ENCODE measurements around the gene PAXX. TPM values are rescaled to one million over a fixed set of nuclear protein-coding genes. Genes with fewer than 3 reads are reported as not detected.

Gene PAXX
- total and polyA plus RNA-seq, 2 donors (not counting 1 experiment from before 2014, with no cell fraction given), result 6.1 to 13.7 TPM

DNA sequence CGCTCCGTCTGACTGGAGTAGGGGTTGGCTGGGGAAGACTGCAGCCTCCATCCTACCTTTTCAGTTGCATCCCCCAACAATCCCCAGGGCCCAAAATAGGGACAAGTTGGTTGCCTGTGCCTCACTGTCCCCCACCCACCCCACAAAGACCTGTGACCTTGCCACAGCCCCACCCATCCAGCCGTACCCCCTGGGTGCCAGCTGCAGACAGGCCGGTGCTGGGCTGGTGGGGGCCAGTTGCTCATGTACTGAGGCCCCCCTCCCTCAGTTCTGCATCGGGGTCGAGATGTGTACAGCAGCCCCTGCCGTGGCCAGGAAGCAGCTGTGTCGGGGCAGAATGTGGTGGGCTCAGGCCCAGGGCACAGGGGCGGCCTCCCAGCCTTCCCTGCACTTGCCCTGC, 9.1 kb upstream of the PAXX start:
- Histone ChIP-seq H3K79me2 (ENCODE audit: control insufficient read depth, insufficient read depth, low read length) (no peaks in the 10 kb centered on the region), H3K4me1 (ENCODE audit: control insufficient read depth, extremely low read depth, insufficient read depth, low read length) (no peaks in the 10 kb centered on the region), H3K27ac (ENCODE audit: insufficient read depth, low read length) (no peak overlapping the region), H3K9me3 (ENCODE audit: control insufficient read depth, insufficient read depth, low read depth, low read length) (no peaks in the 10 kb centered on the region), H3K4me3 (replicated peaks in 1 of 4; ENCODE audit: control extremely low read depth in 1 of 4, insufficient read depth in 1 of 4, low read depth in 3 of 4, low read length in 4 of 4) (no peak overlapping the region), H3K27me3 (ENCODE audit: control insufficient read depth, insufficient read depth, low read length) (peaks cover 20% of the 10 kb centered on the region), H2AFZ (ENCODE audit: low read length) (no peak overlapping the region), H4K20me1 (ENCODE audit: control insufficient read depth, extremely low read depth, insufficient read depth, low read length) (no peaks in the 10 kb centered on the region), H3K4me2 (ENCODE audit: extremely low read depth, insufficient read depth, low read length) (no peak overlapping the region), H3K36me3 (ENCODE audit: control insufficient read depth, insufficient read depth, low read length) (no peaks in the 10 kb centered on the region), H3K9ac (ENCODE audit: insufficient read depth, low read length) (no peak overlapping the region)
- no peak for DNase-seq (ENCODE audit: low read depth in 2 of 2)
- no peak for TF ChIP-seq EZH2 (IDR thresholded peaks at IDR 0.05; ENCODE audit: low read length, missing control alignments)
- TF ChIP-seq, protein P1, sequence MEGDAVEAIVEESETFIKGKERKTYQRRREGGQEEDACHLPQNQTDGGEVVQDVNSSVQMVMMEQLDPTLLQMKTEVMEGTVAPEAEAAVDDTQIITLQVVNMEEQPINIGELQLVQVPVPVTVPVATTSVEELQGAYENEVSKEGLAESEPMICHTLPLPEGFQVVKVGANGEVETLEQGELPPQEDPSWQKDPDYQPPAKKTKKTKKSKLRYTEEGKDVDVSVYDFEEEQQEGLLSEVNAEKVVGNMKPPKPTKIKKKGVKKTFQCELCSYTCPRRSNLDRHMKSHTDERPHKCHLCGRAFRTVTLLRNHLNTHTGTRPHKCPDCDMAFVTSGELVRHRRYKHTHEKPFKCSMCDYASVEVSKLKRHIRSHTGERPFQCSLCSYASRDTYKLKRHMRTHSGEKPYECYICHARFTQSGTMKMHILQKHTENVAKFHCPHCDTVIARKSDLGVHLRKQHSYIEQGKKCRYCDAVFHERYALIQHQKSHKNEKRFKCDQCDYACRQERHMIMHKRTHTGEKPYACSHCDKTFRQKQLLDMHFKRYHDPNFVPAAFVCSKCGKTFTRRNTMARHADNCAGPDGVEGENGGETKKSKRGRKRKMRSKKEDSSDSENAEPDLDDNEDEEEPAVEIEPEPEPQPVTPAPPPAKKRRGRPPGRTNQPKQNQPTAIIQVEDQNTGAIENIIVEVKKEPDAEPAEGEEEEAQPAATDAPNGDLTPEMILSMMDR (conservative IDR thresholded peaks at IDR 0.05 in 1 of 2, IDR thresholded peaks at IDR 0.05 in 1 of 2; ENCODE audit: low read depth in 1 of 2, low read length in 2 of 2), result no peak

DNA sequence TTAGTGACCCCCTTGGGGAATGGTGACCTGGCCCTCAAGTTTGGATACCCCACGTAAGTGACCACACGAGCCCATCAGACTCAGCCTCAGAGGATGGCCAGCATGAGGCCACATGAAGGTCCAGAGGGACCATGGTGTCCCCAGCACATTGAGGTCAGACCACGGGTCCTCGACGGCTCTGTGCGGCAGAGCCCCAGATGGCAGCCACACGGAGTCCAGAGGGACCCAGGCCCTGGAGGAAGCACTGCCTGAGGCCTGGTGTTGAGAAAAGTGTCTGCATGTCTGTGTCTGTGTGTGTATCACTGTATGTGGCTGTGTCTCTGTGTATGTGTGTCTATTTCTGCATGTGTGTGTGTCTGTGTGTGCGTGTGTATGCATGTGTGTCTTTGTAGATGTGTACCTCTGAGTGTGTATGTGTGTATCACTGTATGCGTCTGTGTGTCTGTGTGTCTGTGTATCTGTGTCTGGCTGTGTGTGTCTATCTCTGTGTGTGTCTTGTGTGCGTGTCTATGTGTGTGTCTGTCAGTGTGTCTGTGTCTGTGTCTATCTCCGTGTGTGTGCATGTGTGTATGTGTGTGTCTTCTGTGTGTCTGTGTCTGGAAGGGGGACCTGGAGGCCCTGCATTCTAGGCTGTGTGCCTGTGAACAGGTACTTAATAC, 8.4 kb upstream of the PAXX start:
- Histone ChIP-seq H3K4me2 (ENCODE audit: extremely low read depth, insufficient read depth, low read length) (no peak overlapping the region), H3K27ac (ENCODE audit: insufficient read depth, low read length) (no peak overlapping the region), H2AFZ (ENCODE audit: low read length) (no peak overlapping the region), H3K4me1 (ENCODE audit: control insufficient read depth, extremely low read depth, insufficient read depth, low read length) (no peaks in the 10 kb centered on the region), H3K9me3 (ENCODE audit: control insufficient read depth, insufficient read depth, low read depth, low read length) (no peaks in the 10 kb centered on the region), H3K36me3 (ENCODE audit: control insufficient read depth, insufficient read depth, low read length) (no peaks in the 10 kb centered on the region), H4K20me1 (ENCODE audit: control insufficient read depth, extremely low read depth, insufficient read depth, low read length) (no peaks in the 10 kb centered on the region), H3K9ac (ENCODE audit: insufficient read depth, low read length) (no peak overlapping the region), H3K4me3 (replicated peaks in 1 of 4; ENCODE audit: control extremely low read depth in 1 of 4, insufficient read depth in 1 of 4, low read depth in 3 of 4, low read length in 4 of 4) (no peak overlapping the region), H3K79me2 (ENCODE audit: control insufficient read depth, insufficient read depth, low read length) (no peaks in the 10 kb centered on the region), H3K27me3 (ENCODE audit: control insufficient read depth, insufficient read depth, low read length) (peaks cover 20% of the 10 kb centered on the region)
- no peak for DNase-seq (ENCODE audit: low read depth in 2 of 2)
- TF ChIP-seq, protein P1 (conservative IDR thresholded peaks at IDR 0.05 in 1 of 2, IDR thresholded peaks at IDR 0.05 in 1 of 2; ENCODE audit: low read depth in 1 of 2, low read length in 2 of 2), result no peak
- peak; percentile 47 for TF ChIP-seq EZH2 (IDR thresholded peaks at IDR 0.05; ENCODE audit: low read length, missing control alignments)

DNA sequence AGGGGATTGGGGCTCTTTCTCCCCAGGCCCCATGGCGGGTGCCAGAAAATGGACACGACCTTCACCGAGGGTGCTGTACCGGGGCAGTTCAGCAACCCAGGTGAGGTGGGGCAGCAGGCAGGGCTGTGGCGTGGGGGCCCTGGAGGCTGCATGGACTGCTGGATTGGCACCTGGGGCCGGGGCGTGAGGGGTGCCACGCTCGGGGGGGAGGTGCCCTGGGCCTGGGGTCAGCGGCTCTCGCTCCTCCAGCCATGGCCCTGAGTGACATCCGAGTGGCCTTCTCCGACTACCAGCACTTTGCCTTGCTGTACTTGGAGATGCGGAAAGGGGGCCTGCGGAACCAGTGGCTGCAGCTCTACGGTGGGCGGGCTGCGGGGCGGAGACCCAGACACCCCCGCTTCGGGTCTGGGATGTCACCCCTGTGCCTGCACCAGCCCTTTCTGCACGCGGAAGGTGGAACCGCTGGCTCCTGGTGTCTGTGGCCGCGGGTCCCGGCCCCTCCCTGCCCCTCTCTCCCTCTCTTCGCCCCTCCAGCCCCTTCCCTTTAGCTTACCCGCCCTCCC, 7.7 kb upstream of the PAXX start:
- Histone ChIP-seq H2AFZ (ENCODE audit: low read length) (no peak overlapping the region), H3K4me1 (ENCODE audit: control insufficient read depth, extremely low read depth, insufficient read depth, low read length) (no peaks in the 10 kb centered on the region), H3K27ac (ENCODE audit: insufficient read depth, low read length) (no peak overlapping the region), H4K20me1 (ENCODE audit: control insufficient read depth, extremely low read depth, insufficient read depth, low read length) (no peaks in the 10 kb centered on the region), H3K36me3 (ENCODE audit: control insufficient read depth, insufficient read depth, low read length) (no peaks in the 10 kb centered on the region), H3K4me2 (ENCODE audit: extremely low read depth, insufficient read depth, low read length) (no peak overlapping the region), H3K27me3 (ENCODE audit: control insufficient read depth, insufficient read depth, low read length) (peaks cover 20% of the 10 kb centered on the region), H3K9me3 (ENCODE audit: control insufficient read depth, insufficient read depth, low read depth, low read length) (no peaks in the 10 kb centered on the region), H3K4me3 (replicated peaks in 1 of 4; ENCODE audit: control extremely low read depth in 1 of 4, insufficient read depth in 1 of 4, low read depth in 3 of 4, low read length in 4 of 4) (no peak overlapping the region), H3K9ac (ENCODE audit: insufficient read depth, low read length) (no peak overlapping the region), H3K79me2 (ENCODE audit: control insufficient read depth, insufficient read depth, low read length) (no peaks in the 10 kb centered on the region)
- no peak for DNase-seq (ENCODE audit: low read depth in 2 of 2)
- TF ChIP-seq, protein P1 (conservative IDR thresholded peaks at IDR 0.05 in 1 of 2, IDR thresholded peaks at IDR 0.05 in 1 of 2; ENCODE audit: low read depth in 1 of 2, low read length in 2 of 2), result no peak
- TF ChIP-seq EZH2 (IDR thresholded peaks at IDR 0.05; ENCODE audit: low read length, missing control alignments), result no peak
